GF-D8 (cell line): Measurements from ENCODE around the gene FBXO38.

Source experiments
- DNase-seq: peaks from one replicate; lab custom pipeline; 2025; lab: John Stamatoyannopoulos, UW

The FBXO38 gene

GRCh38 chr5:148474025-148474511 is 90.3 kb downstream of the FBXO38 start:
- DNase-seq, result no peak

GRCh38 chr5:148476302-148476701 is 92.5 kb downstream of the FBXO38 start:
- DNase-seq, result no peak

GRCh38 chr5:148477429-148477828 is 93.7 kb downstream of the FBXO38 start:
- no peak for DNase-seq

- no peak for DNase-seq
Measured at GRCh38 chr5:148482196-148482595, 98.4 kb downstream of the FBXO38 start.

- no peak for DNase-seq
Measured at GRCh38 chr5:148482697-148483462, 99.1 kb downstream of the FBXO38 start.

GRCh38 chr5:148483750-148484149 is 100.0 kb downstream of the FBXO38 start:
- DNase-seq, result no peak

GRCh38 chr5:148484651-148485050 is 100.9 kb downstream of the FBXO38 start:
- DNase-seq, result no peak

- DNase-seq, result no peak
Measured at GRCh38 chr5:148486456-148486855, 102.7 kb downstream of the FBXO38 start.

- DNase-seq, result no peak
Measured at GRCh38 chr5:148488757-148489156, 105.0 kb downstream of the FBXO38 start.

- no peak for DNase-seq
Measured at GRCh38 chr5:148491015-148491792, 107.4 kb downstream of the FBXO38 start.

GRCh38 chr5:148491793-148492184 is 108.0 kb downstream of the FBXO38 start:
- no peak for DNase-seq

- DNase-seq, result no peak
Measured at GRCh38 chr5:148492351-148492750, 108.6 kb downstream of the FBXO38 start.
